Activated CD4-positive, alpha-beta T cell treated with anti-CD3 and anti-CD28 coated beads, Interleukin-2, amount 50 U/mL, for 4 hours (primary cell): Measurements from ENCODE around the gene LFNG.

Experiments used
- DNase-seq, 2 experiments: peaks; one replicate each; pipeline ENCODE4 v3.0.0-alpha.2; 2020

The LFNG gene

DNA sequence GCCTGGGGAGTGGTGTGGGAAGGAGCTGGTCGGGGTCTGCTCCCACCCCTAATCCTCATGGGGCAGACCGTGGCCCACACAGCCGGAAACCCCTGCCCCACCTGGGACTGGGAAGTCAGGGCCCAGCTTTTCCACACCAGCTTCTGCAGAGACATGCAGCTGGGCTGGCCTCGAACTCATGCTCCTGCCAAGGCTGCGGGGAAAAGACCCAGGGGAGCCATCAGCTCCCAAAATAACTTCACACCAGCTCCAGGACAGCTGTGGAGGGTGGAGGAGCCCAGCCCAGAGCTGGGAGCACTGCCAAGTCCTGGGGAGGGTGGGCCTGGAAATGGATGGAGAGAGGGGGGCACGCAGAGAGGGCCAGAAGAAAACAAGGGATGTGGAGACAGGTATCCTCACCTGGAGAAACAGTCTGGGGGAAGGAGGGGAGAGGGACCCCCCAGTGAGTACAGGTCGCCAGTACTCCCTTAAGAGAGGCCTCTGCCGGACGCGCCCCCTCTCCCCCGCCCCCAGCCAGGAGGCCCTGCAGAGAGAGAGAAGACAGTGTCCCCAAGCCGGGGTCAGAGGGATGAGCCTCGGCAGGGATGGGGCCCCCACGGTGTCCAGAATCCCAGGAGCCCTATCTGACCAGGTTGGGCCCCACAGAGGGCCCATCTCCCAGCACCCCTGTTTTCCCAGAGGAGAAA, 31.8 kb upstream of the LFNG start:
- DNase-seq = no peak

DNA sequence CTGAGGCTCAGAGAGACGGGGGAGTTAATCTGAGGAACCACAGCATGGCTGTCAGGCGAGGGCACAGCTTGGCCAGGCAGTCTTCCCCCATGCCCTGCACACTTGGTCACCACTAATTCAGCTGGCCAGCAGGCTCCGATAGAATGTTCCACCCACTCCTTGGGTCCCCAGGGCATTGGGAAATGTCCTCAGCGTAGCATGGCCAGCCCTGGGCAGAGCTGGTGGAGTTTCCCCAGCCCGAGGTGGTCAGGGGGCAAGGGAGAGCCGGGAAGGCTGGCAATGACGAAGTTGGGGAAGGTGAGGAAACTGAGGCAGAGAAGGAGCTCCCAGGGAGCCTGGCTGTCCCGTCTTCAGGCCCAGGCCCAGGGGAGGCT, 31.3 kb upstream of the LFNG start:
- no peak for DNase-seq

DNA sequence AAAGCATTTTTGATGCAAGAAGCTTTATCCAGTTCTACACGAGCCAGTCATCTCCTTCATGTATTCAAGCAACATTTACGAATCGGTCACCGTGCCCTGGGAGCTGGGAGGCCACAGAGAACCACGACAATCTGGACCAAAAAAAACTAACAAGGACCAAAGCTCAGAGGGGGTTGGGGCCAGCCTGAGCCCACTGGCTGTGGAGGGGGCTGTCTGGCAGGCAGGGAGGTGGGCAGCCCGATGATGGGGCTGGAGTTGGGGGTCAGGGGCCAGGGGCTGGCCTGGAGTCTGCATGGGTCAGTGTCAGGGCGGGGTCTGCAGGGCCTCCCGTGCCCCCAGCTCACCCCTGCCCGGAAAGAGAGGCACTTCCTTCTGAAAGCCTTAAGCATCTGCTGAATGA, 30.9 kb upstream of the LFNG start:
- DNase-seq = no peak

DNA sequence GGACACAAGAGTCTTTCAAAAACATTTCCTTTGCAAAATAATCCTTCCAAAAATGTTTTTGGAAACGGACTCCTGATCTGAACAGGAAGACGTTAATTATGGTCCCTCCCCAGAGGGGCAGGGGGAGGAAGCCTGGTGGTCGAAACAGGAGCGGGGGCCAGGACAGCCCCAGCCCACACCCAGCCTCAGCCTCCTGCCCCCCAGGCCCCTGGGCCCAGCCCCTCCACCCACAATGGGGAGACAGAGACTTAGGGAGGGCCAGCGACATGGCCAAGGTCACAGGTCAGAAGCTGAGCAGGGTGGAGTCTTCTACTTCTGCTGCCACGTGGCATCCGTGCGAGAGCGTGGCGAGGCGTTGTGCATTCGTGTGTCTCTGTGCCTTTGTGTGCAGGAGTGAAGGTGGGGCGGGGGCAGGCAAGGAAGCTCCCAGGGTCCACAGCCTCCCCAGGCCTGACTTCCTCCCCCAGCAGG, 29.4 kb upstream of the LFNG start:
- DNase-seq = no peak

DNA sequence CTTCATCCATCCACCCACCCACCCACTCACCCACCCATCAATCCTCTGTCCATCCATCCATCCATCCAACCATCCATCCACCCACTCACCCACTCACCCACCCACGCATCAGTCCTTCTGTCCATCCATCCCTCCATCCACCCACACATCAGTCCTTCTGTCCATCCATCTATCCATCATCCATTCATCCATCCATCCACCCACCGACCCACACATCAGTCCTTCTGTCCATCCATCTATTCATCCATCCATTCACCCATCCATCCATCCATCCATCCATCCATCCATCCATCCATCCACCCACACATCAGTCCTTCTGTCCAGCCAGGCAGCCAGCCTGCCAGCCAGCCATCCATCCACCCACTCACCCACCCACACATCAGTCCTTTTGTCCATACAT, 27.5 kb upstream of the LFNG start:
- DNase-seq = no peak

DNA sequence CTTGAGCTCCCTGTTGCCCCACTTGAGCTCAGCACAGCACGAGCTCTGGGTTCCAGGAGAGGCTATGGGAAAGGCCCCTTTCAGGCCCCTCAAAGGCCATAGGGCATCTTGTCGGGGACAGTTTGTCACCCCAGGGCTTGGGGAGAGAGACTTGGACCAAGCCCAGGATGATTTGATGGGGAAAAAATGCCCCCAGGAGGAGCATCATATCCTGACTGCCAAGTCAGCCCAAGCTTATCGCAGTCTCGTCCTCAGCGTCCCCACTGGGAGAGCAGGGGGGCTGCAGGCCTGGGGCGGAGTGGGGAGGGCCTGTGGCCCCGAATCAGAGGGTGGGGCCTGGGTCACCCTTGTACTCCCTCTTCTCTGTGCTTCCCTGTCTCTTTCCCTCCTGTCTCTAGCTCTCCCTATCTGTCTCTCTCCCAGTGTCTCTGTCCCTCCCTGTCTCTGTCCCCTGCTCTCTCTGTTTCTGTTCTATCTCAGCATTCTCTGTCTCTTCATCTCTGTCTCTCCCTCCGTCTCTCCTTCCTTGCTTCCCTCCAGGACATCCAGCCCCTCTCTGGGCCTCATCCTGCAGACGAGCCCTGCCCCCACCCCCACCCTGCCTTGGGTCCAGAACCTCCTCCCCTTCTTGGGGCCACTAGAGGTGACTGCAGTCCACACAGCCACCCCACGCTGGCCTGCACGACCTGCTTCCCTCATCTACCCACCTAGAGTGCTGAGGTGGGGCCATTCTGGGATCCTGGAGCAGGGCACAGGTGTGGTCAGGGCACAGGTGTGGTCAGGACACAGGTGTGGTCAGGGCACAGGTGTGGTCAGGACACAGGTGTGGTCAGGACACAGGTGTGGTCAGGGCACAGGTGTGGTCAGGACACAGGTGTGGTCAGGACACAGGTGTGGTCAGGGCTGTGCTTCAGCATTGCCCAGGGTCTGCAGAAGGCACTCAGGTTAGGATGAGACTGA, 26.1 kb upstream of the LFNG start:
- no peak for DNase-seq

DNA sequence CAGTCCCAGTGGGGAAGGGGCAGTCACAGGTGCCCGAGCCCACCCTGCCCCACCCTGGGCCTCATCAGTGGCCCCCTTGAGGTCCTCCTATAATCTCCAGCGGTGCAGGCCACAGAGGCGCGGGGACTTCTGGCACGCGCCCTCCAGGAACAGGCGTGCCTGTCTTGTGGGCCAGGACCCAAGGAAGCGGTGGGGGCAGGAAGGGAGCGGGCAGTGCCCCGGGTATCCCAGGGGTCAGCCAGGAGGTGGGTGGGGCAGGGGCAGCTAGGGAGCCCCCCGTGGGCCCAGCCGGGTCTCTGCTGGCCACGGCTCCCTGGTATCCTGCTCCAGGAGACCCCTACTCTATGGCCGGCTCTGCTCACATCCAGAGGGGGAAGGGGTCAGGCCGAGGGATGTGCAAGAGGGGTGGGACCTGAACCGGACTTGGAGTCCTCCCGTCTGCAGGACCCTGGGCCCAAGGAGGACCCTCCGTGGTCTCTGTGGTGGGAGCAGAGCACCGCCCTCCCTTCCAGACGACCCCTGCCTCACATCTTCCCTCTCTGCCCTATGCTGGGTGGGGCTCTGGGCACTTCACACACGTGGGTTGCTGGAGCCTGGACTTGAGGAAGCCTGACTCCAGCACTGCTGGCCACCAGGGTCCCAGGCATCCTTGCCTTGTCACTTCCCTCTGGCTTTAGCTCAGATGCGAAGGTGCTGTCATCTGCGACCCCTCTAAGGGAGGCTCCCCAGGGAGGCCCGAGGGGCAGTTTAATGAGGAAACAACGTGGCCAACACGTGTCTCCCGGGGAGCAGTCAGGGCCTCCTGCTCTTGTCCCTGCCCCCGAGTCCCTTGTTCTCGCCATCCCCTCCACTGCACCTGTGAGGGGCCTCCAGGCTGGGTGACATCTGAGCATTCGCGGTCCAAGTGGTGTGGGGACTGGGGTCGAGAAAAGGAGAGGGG, 25.1 kb upstream of the LFNG start:
- DNase-seq = no peak

DNA sequence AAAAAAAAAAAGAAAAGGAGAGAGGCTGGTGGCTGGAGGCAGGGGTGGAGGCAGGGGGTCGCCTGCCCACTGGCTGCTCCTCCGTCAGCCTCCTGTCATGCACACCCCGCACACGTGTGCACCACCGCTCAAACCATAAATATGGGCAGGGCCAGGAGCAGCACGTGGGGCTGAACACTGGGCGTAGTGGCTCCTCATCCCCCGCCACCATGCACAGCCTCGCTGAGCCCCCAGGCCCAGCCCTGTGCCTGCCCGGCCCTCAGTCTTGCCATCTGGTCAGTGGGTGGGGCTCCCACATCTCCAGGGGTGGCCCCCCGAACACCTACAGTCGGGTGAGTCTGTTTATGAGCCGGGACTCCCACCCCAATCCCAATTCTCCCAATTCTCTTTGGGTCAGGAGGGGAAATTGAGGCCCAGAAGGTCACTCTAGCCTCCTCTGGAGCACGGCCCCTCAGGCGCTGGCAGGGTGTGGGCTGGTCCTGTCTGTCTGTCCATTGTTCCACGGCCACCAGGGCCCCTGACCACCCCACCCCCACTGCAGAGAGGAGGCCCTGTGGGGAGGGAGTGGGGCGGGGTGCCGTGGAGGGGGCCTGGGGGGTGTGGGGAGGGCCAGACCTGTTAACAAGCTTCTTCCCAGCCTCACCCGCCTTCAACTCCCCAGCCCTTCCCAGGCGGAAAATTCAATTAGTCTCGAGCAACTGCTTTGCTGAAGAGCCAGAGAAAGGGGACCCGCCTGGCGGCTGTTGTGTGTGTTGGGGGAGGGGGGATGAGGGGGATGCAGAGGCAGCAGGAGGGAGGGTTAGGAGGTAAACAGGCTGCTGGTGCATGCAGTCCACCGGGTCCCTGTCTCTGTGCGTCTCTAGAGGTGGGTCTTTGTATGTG, 23.9 kb upstream of the LFNG start:
- no peak for DNase-seq

DNA sequence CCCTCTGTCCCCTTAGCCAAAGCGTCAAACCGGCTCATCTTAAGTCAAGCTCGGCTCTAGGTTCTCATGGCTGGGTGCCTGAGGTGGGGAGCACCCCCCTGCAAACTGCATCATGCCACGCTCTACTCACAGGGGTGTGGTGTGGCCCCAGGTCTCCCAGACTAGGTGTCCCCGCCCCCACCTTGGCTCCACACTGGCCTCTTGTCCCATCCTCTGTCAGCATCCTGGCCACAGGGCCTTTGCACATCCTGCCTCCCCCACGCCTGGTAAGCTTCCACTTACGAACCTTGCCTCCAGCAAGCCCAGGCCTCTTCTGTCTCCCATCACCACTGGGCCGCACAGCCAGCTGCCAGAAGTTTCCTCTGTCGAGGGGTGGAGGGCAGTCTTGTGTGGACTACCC, 23.2 kb upstream of the LFNG start:
- DNase-seq = no peak

DNA sequence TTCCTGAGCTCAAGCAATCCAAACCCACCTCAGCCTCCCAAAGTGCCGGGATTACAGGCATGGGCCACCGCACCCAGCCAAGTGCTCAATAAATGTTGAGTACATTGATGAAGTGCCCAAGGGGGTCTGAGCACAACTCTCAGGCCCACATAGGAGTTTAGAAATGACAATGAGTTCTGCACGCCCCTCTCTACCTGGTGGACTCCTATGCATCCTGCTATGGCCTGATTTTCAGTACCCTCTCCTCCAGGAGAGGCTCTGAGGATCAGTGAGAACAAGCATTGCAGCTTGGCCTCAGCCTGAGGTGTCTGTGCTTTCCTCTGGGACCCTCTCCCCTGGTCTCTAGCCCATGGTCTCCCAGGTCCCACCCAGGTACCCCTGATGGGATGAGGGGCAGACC, 22.5 kb upstream of the LFNG start:
- no peak for DNase-seq

DNA sequence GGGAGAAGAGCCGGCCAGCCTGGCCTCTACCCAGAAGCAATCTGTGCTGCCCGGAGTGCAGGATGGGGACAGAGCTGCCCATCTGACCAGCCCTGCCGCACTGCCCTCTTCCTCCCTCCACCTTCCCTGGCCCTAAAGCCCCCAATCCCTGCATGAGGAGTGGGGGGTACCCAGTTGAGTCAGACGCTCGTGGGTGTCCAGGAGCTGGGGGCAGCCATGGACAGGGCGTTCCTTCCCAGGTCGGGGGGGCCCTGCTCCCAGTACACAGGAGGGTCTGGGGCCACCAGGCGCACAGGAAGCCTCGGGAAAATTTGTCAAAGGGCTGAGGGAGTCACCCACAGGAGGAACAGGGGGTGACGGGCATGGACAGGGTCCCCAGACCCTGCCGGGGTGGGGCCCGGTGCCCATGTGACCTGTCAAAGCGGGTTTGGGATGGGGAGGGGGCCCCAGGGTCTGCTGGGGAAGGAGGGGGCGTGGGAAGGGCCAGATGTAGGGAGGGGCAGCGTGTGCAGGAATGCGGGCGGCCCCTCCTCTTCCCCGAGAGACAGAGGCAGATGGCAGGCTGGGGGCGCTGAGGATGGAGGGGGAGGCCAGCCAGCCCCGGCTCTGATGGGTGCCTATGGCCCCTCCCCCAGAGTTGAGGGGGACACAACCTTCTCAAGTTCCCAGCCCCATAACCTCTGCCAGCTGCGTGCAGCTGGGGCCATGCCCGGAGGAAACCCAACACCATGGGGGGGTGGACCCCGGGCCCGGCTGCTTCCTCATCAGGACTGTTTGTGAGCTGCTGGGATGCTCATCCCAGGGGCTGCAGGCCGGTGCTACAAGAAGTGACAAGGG, 21.9 kb upstream of the LFNG start:
- no peak for DNase-seq

DNA sequence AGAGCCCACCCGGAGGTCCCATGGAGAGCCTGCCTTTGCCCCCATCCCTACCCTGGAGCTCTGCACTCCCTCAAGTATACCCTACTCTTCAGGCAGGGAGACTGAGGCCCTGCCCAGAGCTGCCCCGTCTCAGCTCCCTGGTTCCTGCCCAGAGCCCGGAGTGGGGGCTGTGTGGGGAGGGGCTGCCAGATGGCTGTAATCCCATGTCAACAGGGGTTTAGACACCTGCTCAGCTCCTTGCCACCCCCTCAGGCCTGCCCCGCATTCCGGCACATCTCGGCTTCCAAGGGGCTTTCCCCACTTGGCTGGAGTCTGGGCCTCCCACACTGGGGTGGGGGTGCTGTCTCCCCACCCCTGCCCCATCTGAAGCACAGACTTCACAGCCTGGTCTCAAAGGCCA, 20.9 kb upstream of the LFNG start:
- DNase-seq = no peak

DNA sequence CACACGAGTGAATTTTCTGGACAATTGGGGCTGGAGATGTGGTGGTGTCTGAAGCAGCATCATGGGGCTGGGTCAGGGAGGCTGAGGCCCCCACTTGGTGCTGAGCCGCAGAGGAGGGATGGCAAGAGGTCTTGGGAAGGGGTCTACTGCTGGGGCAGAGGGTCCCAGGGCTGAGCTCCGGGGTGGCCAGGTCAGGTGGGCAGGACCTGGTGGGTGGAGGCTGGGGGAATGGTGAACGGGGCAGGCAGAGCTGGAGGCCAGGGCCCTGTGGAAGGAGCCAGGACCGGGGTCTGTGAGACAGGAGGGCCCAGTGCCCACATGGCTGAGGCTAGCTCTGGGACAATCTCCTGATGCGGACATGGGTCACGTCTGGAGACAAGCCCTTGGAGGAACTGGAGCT, 20.4 kb upstream of the LFNG start:
- DNase-seq = no peak

DNA sequence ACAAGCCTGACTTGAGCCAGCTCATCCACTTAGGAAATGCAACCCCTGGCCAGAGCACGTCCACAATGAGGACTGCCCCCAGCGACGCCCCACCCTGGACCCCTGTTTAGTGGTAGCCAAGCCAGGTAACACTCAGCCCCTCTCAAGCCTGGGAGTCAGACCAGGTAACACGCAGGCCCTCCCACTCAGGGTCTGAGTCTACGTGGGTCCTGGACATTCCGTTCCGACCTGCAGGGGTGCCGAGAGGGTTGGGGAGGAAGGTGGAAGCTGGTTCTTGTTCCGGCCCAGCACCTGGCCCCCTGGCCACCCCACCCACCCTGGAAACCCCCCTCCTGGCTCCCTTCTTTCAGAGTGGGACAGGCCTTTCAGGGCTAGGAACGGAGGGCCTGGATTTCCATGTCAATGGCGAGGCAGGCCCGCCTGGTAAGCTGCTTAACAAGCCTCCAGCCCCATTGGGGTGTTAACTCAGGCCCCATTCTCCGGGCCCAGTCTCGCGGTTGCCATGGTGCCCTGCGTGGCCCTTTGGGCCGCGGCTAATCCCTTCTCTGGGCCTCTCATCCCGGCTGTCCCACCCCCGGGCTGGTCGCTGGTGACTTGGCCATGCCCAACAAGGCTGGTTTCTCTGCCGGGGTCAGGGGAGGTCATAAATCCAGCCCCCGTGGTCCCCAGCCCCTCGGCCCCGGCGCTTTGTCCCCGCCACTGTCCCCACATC, 19.7 kb upstream of the LFNG start:
- DNase-seq = no peak

DNA sequence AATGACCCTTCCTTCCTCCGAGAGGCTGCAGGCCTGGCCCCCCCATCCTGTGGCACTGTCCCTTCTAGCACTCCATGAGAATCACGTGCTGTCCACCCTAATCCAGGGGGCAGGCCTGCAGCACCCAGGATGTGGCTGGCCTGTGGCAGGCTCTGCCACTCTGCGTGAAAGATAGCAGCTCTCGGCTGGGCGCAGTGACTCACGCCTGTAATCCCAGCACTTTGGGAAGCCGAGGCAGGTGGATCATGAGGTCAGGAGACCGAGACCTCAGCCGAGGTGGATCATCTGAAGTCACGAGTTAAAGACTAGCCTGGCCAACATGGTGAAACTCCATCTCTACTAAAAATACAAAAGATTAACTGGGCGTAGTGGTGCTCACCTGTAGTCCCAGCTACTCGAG, 18.9 kb upstream of the LFNG start:
- no peak for DNase-seq

DNA sequence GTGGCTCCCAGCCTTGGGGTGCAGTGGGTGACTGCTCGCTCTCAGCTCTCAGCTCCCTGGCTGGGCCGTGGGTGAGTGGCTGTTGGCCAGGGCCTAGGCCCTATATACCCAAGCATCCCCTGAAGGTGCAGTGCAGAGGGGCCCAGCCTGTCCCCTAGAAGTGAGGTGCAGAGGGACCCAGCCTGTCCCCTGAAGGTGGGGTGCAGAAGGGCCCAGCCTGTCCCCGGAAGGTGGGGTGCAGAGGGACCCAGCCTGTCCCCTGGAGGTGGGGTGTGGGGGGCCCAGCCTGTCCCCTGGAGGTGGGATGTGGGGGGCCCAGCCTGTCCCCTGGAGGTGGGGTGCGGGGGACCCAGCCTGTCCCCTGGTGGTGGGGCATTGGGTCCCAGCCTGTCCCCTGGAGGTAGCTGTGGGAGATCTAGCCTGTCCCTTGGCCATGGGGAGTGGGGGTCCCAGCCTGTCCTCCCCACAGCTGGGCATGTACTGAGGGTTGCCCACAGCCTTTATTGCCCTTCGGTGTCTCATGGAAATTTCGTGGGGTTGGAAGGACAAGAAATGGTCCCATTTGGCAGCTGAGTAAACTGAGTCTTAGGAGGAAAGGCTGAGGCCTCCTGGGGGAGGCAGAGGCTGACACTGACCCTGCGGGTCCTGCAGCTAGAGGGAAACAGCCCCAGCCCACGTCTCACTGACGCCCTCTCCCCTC, 17.5 kb upstream of the LFNG start:
- no peak for DNase-seq

DNA sequence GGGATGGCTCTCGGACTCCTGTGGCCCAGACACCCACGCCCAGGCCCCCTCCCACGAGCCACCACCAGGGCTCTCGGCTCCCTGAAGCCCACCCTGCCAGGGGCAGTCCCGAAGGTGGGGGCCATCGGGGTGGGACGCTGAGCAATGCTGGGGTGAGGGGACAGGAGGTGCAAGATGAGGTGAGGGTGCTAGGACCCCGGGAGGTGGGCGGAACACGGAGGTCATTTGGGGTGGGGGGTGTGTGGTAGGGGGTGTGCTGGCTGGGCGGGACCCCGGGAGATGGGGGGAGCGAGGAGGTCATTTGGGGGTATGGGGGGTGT, 17.0 kb upstream of the LFNG start:
- no peak for DNase-seq

DNA sequence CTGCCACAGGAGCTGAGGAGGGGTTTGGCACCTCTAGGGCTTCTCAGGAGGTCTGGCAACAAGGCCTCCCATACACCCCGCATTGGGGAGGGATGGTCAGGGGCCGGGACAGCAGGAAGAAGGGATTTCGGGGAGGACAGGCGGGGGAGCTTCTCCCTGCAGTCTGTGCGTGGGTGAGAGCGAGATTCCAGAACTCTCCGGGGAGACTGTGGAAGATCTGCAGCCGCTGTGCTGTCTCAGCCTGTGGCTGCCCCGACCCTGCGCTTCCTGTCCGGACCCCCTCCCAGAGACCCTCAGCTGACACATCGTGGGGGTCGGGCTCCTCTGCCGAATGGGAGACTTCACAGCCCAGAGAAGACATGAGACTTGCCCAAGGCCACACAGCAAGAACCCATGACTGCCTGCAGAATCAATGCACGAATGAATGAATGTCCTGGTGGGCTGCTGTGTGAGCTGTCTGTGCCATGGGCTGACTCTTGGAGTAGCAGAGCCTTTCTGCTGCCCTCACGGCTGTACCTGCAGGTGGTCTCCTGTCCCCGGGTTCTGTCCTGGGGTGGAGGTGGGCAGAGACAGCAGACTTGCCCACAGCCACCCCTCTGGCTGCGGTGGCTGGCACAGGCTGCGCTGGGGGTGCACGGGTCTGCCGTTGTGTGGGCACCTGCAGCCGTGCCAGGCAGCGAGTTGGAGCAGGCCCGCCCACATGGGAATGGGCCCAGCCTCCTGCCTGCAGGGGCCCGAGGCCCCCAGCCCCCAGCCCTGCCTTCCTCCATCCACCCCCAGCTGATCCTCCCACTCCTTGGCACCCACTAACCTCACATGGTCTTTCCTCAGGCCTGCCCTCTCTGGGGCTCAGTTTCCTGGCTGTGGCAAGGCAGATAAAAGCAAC, 16.3 kb upstream of the LFNG start:
- no peak for DNase-seq
